Stimulated activated CD8-positive, alpha-beta memory T cell treated with anti-CD3 and anti-CD28 coated beads, Interleukin-2, amount 100 ng/mL, for 1 hour (primary cell): Measurements from ENCODE around the gene MAG.

ENCODE experiments used
- DNase-seq, 2 donors: peaks; one replicate each; pipeline ENCODE4 v3.0.0-alpha.2; 2020; ENCODE audit warnings: low read depth in 2 of 2

The MAG gene

DNA sequence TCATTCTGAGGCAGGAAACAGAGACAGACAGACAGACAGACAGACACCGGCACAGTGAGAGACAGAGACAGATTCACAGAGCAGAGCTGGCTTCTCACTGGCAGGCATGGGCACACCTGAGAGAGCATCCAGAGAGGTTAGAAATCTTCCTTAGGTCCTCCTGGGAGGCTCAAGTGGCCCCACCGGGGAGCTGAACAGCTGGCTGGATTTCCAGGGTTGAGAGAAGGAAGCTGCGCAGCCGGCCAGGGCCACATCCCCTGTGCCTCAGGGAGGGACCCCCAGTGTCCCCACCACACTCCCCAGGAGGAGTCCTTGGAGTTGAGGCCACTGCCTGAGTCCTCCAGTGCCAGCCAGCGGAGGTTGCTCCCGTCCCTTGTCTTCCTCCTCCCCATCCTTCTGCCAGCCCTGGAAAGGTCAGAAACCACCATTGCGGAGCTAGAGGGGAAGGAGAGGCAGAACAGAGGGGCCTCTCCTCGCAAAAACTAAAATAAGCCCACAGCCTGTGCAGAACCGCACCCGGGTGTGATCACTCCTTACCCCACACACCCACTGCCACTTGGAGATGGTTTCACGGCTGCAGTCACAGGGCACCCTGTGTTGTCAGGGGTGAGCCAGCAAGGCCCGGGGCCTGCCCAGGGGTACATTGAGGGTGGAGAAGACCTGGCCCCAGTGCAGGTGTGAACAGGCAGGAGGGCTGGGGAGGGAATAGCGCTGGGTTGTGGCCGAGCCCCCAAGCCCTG is 70.5 kb downstream of the MAG start:
- no peak for DNase-seq

DNA sequence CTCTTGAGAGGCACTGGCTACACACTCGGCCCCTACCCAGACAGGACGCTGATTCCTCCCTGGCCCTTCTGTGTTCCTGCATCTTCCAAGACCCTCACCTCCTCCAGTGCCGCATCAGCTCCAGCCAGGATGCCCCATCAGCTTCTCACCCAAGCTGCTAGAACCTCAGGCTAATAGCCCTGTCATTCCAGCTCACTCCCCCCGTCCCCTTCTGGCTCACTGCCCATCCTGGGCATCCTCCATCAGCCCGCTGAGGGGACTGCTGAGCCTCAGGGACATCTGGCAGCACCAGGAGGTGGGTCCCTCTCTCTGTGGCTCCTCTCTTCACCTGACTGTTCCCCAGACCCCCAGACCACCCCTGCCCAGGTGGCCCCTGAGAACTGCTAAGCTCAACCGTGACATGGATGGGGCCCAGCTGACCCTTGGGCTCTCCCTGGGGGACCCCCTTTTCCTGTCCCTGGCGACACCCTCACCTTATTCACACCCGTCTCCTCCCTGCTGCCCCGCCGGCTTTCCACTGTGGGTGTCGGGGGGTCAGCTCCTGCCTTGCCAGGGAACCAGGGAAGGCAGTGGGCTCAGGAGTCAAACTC is 71.1 kb downstream of the MAG start:
- no peak for DNase-seq
